ENCODE measurements around the gene NKPD1.

The NKPD1 gene

GRCh38 chr19:45154064-45154827 is 6.5 kb downstream of the NKPD1 start:
- no peak for DNase-seq

- DNase-seq: peak; percentile 33 to 44
These were observed 7.3 kb downstream of the NKPD1 start for GRCh38 chr19:45153339-45154063.

GRCh38 chr19:45152504-45153338 is 8.1 kb downstream of the NKPD1 start:
- peak; percentile 45 to 58 for DNase-seq

GRCh38 chr19:45151821-45152503 is 8.8 kb downstream of the NKPD1 start:
- DNase-seq: no peak

GRCh38 chr19:45151320-45151719 is 9.5 kb downstream of the NKPD1 start:
- DNase-seq: no peak

- no peak for DNase-seq
These were observed 10.0 kb downstream of the NKPD1 start for GRCh38 chr19:45150751-45151281.

- no peak for DNase-seq
These were observed 10.6 kb downstream of the NKPD1 start for GRCh38 chr19:45150180-45150579.

- DNase-seq: no peak
These were observed 11.7 kb downstream of the NKPD1 start for GRCh38 chr19:45149129-45149528.

- no peak for DNase-seq
These were observed 12.7 kb downstream of the NKPD1 start for GRCh38 chr19:45147835-45148676.

GRCh38 chr19:45146741-45147205 is 14.0 kb downstream of the NKPD1 start:
- DNase-seq: no peak

- DNase-seq: no peak
These were observed 14.5 kb downstream of the NKPD1 start for GRCh38 chr19:45146251-45146650.

GRCh38 chr19:45145270-45146189 is 15.3 kb downstream of the NKPD1 start:
- DNase-seq: no peak

GRCh38 chr19:45144431-45145269 is 16.1 kb downstream of the NKPD1 start:
- DNase-seq: no peak

- no peak for DNase-seq
These were observed 18.1 kb downstream of the NKPD1 start for GRCh38 chr19:45142726-45143110.

GRCh38 chr19:45142016-45142725 is 18.6 kb downstream of the NKPD1 start:
- DNase-seq: no peak

- DNase-seq: no peak
These were observed 19.4 kb downstream of the NKPD1 start for GRCh38 chr19:45141203-45141900.

GRCh38 chr19:45140533-45140932 is 20.2 kb downstream of the NKPD1 start:
- DNase-seq: no peak

- no peak for DNase-seq
These were observed 20.7 kb downstream of the NKPD1 start for GRCh38 chr19:45140144-45140503.
